ENCODE data around the gene COG6.

COG6 gene

GRCh38 chr13:39655569-39656324 lies at the start of gene COG6:
COG6 (plus strand) TSS chr13:39655662; CDS start chr13:39655727, 65 bp downstream.
- peak; percentile 86 to 96 for DNase-seq (ENCODE audit: low read depth in 2 of 2)

- no peak for DNase-seq (ENCODE audit: low read depth in 2 of 2)
These were observed 49.7 kb upstream of the COG6 start for GRCh38 chr13:39605677-39606320.

DNA sequence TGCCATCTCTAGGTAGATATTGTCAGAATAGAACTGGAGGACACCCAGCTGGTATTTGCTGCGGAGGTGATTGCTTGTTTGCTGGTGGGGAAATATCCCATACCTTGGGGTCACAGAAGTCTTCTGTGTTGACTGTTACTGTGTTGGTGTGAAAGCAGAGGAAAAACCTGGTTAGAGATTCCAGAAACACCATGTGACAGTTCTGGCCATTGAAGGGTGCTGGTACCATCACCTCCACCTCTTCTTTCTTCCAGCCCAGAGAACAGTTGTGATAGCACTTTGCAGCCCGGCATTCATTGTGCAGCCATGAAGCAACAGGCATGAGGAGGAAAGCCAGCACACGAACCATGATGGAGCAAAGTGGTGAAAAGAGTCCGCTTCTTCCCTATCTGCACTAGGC lies 47.6 kb upstream of the COG6 start:
- DNase-seq (ENCODE audit: low read depth in 2 of 2) = no peak

DNA sequence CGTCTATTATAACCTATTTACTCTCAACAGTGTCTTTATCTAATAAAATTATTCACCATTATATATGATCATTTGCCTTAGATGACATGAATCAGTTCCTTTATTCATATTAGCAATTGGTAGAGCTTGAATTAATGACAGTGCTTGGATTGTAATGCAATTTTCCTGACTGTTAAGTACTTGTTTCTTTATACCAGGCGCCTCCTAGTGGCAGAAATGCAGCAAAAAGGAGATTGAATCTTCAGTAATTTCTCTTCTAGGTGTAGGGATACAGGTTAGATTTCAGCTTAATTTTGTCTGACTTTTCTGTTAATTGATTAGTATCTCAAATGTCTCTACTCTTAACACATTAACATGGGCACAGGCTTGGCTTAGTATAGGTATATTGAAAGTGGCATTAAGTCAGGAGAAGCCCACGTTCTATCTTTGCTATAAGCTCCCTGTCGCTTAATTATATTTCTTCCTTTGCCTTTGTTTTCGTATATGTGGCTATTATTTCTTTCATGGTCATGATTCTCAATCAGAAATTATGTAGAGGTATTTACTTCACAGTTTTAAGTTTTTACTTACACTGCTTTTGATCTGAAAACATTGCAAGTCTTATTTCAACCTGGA lies 43.3 kb upstream of the COG6 start:
- DNase-seq (ENCODE audit: low read depth in 2 of 2) = peak in 1 of 2 donors; percentile 21

- DNase-seq (ENCODE audit: low read depth in 2 of 2) = no peak
These were observed 39.3 kb upstream of the COG6 start for GRCh38 chr13:39616087-39616694.

GRCh38 chr13:39618561-39618960 lies 36.9 kb upstream of the COG6 start:
- no peak for DNase-seq (ENCODE audit: low read depth in 2 of 2)

DNA sequence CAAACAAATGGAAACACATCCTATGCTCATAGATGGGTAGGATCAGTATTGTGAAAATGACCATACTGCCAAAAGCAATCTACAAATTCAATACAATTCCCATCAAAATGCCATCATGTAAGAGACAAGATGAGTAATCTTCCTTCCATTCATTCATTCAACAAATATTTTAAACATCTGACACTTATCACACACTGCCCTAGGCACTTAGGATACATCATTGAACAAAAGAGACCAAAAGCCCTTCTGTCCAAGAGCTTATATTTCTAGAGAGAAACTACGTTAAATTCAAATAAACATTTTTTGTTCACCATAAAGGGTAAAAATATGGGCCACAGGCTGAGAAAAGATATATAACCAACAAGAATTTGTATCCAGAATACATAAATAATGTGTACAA lies 32.0 kb upstream of the COG6 start:
- DNase-seq (ENCODE audit: low read depth in 2 of 2) = no peak

GRCh38 chr13:39631307-39631706 lies 24.2 kb upstream of the COG6 start:
- no peak for DNase-seq (ENCODE audit: low read depth in 2 of 2)

- no peak for DNase-seq (ENCODE audit: low read depth in 2 of 2)
These were observed 22.5 kb upstream of the COG6 start for GRCh38 chr13:39632994-39633393.

DNA sequence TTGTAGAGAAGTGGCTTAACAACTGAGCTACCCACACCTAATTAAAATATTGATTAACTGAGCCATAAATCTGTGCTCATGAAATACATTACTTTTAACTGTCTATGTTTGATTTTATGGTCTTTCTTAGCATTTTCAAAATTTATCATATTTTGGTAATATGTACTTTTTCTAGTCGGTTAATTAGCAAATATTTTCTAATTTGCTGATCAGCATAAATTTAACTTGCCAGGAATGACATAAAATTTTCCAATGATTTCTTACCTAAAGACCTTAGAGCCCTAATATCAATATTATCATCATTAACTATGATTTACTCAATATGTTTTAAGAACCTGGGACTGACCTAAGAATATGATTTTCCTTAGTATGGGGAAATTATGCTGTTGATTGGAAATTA lies 19.9 kb upstream of the COG6 start:
- DNase-seq (ENCODE audit: low read depth in 2 of 2) = no peak

DNA sequence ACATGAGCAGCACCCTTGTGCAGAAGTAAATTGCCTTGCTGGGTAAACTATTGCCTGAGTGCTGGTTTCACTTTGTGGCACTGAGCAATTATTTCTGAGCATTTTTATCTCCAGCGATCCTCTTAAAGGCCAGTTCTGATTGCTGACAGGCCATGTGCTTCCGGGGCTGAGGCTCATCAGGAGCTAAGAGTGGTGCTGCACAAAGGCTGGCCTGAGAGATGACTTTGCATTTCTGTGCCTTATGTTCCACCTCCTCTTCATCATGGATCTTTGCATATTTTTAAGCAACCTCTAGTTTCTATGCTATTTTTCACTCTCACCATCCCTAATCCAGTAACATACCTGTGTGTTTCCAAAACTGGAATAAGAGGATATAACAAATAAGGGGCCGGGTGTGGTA lies 17.6 kb upstream of the COG6 start:
- no peak for DNase-seq (ENCODE audit: low read depth in 2 of 2)

DNA sequence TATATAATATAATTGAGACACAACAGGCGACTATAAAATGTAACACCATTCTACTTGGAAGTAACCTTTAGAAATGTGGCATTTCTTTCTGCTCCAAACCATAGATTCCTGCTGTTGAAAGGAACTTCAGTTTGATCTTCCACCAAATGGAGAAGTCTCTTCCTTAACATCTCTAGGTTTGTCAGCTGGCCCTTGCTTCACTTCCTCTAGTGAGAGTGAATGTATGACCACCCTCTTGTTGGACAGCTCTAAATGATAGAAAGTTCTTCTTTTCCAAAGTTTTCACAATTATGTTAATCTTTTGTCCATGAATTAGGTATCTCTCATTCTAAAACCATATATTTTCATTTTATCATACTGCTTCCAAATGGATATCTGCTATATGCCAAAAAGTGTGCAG lies 13.8 kb upstream of the COG6 start:
- no peak for DNase-seq (ENCODE audit: low read depth in 2 of 2)

- no peak for DNase-seq (ENCODE audit: low read depth in 2 of 2)
These were observed 9.3 kb upstream of the COG6 start for GRCh38 chr13:39646122-39646521.

DNA sequence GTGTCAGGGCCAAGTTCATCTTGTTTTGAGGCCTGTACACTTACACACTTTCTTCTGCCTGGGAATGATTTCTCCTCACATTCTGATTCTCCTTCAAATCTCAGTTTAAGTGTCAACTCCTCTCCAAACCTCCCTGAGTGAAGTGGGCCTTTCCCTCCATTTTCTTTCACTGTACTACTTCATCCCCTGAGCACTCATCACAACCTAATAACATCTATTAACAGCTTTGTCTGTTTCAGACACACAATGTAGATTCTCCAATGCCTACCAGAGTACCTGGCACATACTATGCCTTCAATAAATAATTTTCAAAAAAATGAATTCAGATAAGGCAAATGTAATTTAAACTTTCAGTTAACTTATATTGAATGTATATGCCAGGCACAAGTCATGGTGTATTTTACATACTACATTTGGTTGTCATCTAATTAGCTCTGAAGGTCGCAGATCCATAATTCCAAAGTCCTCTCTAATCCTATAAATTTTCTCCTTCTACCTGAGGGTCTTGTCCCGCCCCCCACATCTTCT lies 357 bp upstream of the COG6 start:
- no peak for DNase-seq (ENCODE audit: low read depth in 2 of 2)

DNA sequence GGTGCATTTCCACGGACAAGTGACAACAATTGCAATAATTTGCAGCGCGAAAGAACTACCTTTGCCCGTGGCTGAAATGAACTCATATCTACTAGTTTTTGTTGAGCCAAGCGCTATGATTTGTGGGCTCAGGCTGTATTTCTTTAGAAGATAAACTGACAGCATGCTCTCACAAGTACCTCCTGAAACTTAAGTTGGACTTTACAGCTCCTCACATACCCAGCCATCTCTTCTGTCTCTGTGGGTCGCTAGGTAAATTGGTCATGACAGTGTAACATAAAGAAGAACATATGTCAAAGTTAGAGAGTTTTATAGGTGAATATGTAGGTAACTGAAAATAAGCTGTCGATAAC lies 839 bp downstream of the COG6 start:
- no peak for DNase-seq (ENCODE audit: low read depth in 2 of 2)

DNA sequence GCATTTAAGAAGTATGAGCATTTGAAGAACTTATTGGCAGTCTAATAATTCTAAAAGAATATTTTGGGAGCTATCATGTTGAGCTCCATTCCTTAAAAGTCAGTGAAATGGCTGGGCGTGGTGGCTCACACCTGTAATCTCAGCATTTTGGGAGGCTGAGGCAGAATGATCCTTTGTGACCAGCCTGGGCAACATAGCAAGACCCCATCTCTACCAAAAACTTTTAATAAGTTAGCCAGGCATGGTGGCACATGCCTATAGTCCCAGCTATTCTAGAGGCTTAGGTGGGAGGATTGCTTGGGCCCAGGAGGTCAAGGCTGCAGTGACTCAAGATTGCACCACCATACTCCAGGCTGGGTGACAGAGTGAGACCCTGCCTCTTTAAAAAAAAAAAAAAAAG lies 8.0 kb downstream of the COG6 start:
- DNase-seq (ENCODE audit: low read depth in 2 of 2) = no peak

- no peak for DNase-seq (ENCODE audit: low read depth in 2 of 2)
These were observed 8.5 kb downstream of the COG6 start for GRCh38 chr13:39663958-39664357.

DNA sequence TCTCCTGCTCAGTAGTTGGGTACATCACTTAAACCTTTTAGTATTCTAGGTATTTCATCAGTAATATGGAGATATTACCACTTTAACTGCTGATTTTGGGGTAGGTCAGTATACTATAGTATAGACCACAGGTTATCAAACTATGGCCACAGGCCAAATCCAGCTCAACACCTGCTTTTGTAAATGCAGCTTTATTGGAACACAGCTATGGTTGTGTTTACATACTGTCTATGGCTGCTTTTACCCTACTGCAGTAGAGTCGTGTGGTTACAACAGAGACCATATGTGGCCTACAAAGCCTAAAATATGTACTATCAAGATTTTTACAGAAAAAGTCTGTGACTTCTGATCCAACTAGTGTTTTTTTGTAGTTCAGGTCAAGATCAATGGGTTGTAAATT lies 10.3 kb downstream of the COG6 start:
- DNase-seq (ENCODE audit: low read depth in 2 of 2) = no peak

- no peak for DNase-seq (ENCODE audit: low read depth in 2 of 2)
These were observed 15.0 kb downstream of the COG6 start for GRCh38 chr13:39670445-39670844.

- no peak for DNase-seq (ENCODE audit: low read depth in 2 of 2)
These were observed 17.1 kb downstream of the COG6 start for GRCh38 chr13:39672378-39673132.

GRCh38 chr13:39675904-39676303 lies 20.4 kb downstream of the COG6 start:
- no peak for DNase-seq (ENCODE audit: low read depth in 2 of 2)
